Activated T-helper 2 cell treated with anti-CD3 and anti-CD28 coated beads, Interferon-gamma antibody, Interleukin-2, Interleukin-4, amounts not matched to agents 10 μg/mL and 5 μg/mL and 100 μg/mL, durations not matched to agents 14 hours and 24 hours and 36 hours (primary cell): ENCODE data around the gene CLCA4. TPM values are rescaled to one million over a fixed set of nuclear protein-coding genes. Genes with fewer than 3 reads are reported as not detected.
"Not testable (repeated sequence)": the region's sequence is repeated elsewhere in the genome, so short reads cannot be mapped to it uniquely, and the experiment has no call there.

Source experiments
- DNase-seq: peaks from one replicate; pipeline ENCODE4 v3.0.0; 2021; ENCODE audit warnings: low spot score
- H3K27ac Mint-ChIP-seq: one replicate; pipeline ENCODE4 v1.8.0; 2021; ENCODE audit warnings: mixed read lengths
- H3K27me3 Mint-ChIP-seq: one replicate; pipeline ENCODE4 v1.8.0; 2021; ENCODE audit warnings: low read depth, mixed read lengths
- H3K36me3 Mint-ChIP-seq: one replicate; pipeline ENCODE4 v1.8.0; 2021; ENCODE audit warnings: low read depth, mixed read lengths
- H3K4me1 Mint-ChIP-seq: one replicate; pipeline ENCODE4 v1.8.0; 2021; ENCODE audit warnings: low read depth, mixed read lengths
- H3K4me3 Mint-ChIP-seq: one replicate; pipeline ENCODE4 v1.8.0; 2021; ENCODE audit warnings: low read depth, mild to moderate bottlenecking, moderate library complexity, mixed read lengths
- H3K9me3 Mint-ChIP-seq: one replicate; pipeline ENCODE4 v1.8.0; 2021; ENCODE audit warnings: mixed read lengths
- intact Hi-C: fragments of 100-400 bp; cut with micrococcal nuclease; formaldehyde crosslinking; loops from one replicate; pipeline ENCODE4 v1.15.1; 2023
- total RNA-seq: library from RNA; stranded (reverse); gene quantifications from 2 replicates; pipeline ENCODE4 v1.2.3, GENCODE V29; 2022

The CLCA4 gene
- total RNA-seq, 1 donor from 2014 or later = not detected

- H3K27ac Mint-ChIP-seq = no peak overlapping the region
- no peaks in the 10 kb centered on the region for H3K9me3 Mint-ChIP-seq
- no peak for DNase-seq
- intact Hi-C loops = no loop called here
- no peak overlapping the region for H3K4me3 Mint-ChIP-seq
- H3K4me1 Mint-ChIP-seq = no peaks in the 10 kb centered on the region
- H3K27me3 Mint-ChIP-seq = no peaks in the 10 kb centered on the region
- no peaks in the 10 kb centered on the region for H3K36me3 Mint-ChIP-seq
Observed at GRCh38 chr1:86583593-86583992, 36.7 kb downstream of the CLCA4 start.

GRCh38 chr1:86594284-86594770 lies 47.4 kb downstream of the CLCA4 start:
- no peak for DNase-seq
- H3K4me3 Mint-ChIP-seq = no peak overlapping the region
- H3K36me3 Mint-ChIP-seq = no peaks in the 10 kb centered on the region
- intact Hi-C loops = no loop called here
- H3K27ac Mint-ChIP-seq = no peak overlapping the region
- H3K9me3 Mint-ChIP-seq = peaks cover 6% of the 10 kb centered on the region
- no peaks in the 10 kb centered on the region for H3K4me1 Mint-ChIP-seq
- H3K27me3 Mint-ChIP-seq = no peaks in the 10 kb centered on the region

GRCh38 chr1:86596224-86596623 lies 49.3 kb downstream of the CLCA4 start:
- intact Hi-C loops = no loop called here
- DNase-seq = no peak
- no peak overlapping the region for H3K4me3 Mint-ChIP-seq
- peaks cover 6% of the 10 kb centered on the region for H3K9me3 Mint-ChIP-seq
- no peaks in the 10 kb centered on the region for H3K36me3 Mint-ChIP-seq
- H3K27me3 Mint-ChIP-seq = no peaks in the 10 kb centered on the region
- H3K27ac Mint-ChIP-seq = no peak overlapping the region
- no peaks in the 10 kb centered on the region for H3K4me1 Mint-ChIP-seq

GRCh38 chr1:86596741-86597290 lies 49.9 kb downstream of the CLCA4 start:
- no peaks in the 10 kb centered on the region for H3K4me1 Mint-ChIP-seq
- no peaks in the 10 kb centered on the region for H3K27me3 Mint-ChIP-seq

GRCh38 chr1:86606080-86606479 lies 59.2 kb downstream of the CLCA4 start:
- H3K36me3 Mint-ChIP-seq, H3K9me3 Mint-ChIP-seq, intact Hi-C loops: not testable (repeated sequence)

More at GRCh38 chr1:86596741-86597290, 49.9 kb downstream of the CLCA4 start:
- Mint-ChIP-seq H3K27ac (no peak overlapping the region), H3K9me3 (peaks cover 6% of the 10 kb centered on the region), H3K36me3 (no peaks in the 10 kb centered on the region), H3K4me3 (no peak overlapping the region)
- DNase-seq = no peak
- intact Hi-C loops = no loop called here

GRCh38 chr1:86616433-86616832 lies 69.6 kb downstream of the CLCA4 start:
- H3K27me3 Mint-ChIP-seq = no peaks in the 10 kb centered on the region
- no peaks in the 10 kb centered on the region for H3K36me3 Mint-ChIP-seq
- DNase-seq = no peak
- no peaks in the 10 kb centered on the region for H3K4me1 Mint-ChIP-seq
- H3K27ac Mint-ChIP-seq = no peak overlapping the region
- peaks cover 8% of the 10 kb centered on the region for H3K9me3 Mint-ChIP-seq
- intact Hi-C loops = no loop called here
- no peak overlapping the region for H3K4me3 Mint-ChIP-seq

More at GRCh38 chr1:86606080-86606479, 59.2 kb downstream of the CLCA4 start:
- not testable (repeated sequence) for H3K27ac Mint-ChIP-seq, H3K27me3 Mint-ChIP-seq, H3K4me1 Mint-ChIP-seq, H3K4me3 Mint-ChIP-seq, DNase-seq

GRCh38 chr1:86616871-86617270 lies 70.0 kb downstream of the CLCA4 start:
- Mint-ChIP-seq H3K36me3 (no peaks in the 10 kb centered on the region), H3K27ac (no peak overlapping the region), H3K27me3 (no peaks in the 10 kb centered on the region), H3K4me1 (no peaks in the 10 kb centered on the region), H3K4me3 (no peak overlapping the region), H3K9me3 (peaks cover 8% of the 10 kb centered on the region)
- DNase-seq = no peak
- intact Hi-C loops = no loop called here

- H3K4me3 Mint-ChIP-seq = no peak overlapping the region
- intact Hi-C loops = no loop called here
Observed at GRCh38 chr1:86618358-86618757, 71.5 kb downstream of the CLCA4 start.

GRCh38 chr1:86619313-86619712 lies 72.4 kb downstream of the CLCA4 start:
- intact Hi-C loops = no loop called here
- no peaks in the 10 kb centered on the region for H3K36me3 Mint-ChIP-seq
- H3K4me1 Mint-ChIP-seq = no peaks in the 10 kb centered on the region
- peaks cover 3% of the 10 kb centered on the region for H3K9me3 Mint-ChIP-seq
- no peak overlapping the region for H3K4me3 Mint-ChIP-seq
- H3K27me3 Mint-ChIP-seq = no peaks in the 10 kb centered on the region
- no peak for DNase-seq
- no peak overlapping the region for H3K27ac Mint-ChIP-seq

More at GRCh38 chr1:86618358-86618757, 71.5 kb downstream of the CLCA4 start:
- Mint-ChIP-seq H3K36me3 (no peaks in the 10 kb centered on the region), H3K27me3 (no peaks in the 10 kb centered on the region), H3K9me3 (peaks cover 4% of the 10 kb centered on the region), H3K27ac (no peak overlapping the region), H3K4me1 (no peaks in the 10 kb centered on the region)
- no peak for DNase-seq

GRCh38 chr1:86621286-86621685 lies 74.4 kb downstream of the CLCA4 start:
- Mint-ChIP-seq H3K27ac (no peak overlapping the region), H3K4me3 (no peak overlapping the region), H3K9me3 (no peaks in the 10 kb centered on the region), H3K36me3 (no peaks in the 10 kb centered on the region), H3K27me3 (no peaks in the 10 kb centered on the region), H3K4me1 (no peaks in the 10 kb centered on the region)
- no peak for DNase-seq
- intact Hi-C loops = no loop called here

Other genes starting within 250 kb of the CLCA4 start
- 21.8 and 22.5 TPM in 2 replicates for gene ODF2L, start 150.8 kb upstream of the CLCA4 start, total RNA-seq
- gene CLCA2, start 122.9 kb upstream of the CLCA4 start, total RNA-seq = not detected in 2 replicates
- not detected in 2 replicates for gene CLCA1, start 78.2 kb upstream of the CLCA4 start, total RNA-seq
- gene SH3GLB1, start 157.5 kb downstream of the CLCA4 start, total RNA-seq = 60.5 and 65.7 TPM in 2 replicates